Thymus (tissue), 11 donors: ENCODE results near the gene BHLHE23. TPM values are rescaled to one million over a fixed set of nuclear protein-coding genes. Genes with fewer than 3 reads are reported as not detected.

Experiments used
- DNase-seq, 9 donors: peaks; one replicate each; pipeline ENCODE4 v3.0.0-alpha.2; 2013; ENCODE audit warnings: low spot score in 9 of 9, low read depth in 6 of 9, missing footprints in 1 of 9
- H3K27ac ChIP-seq, 2 donors: one replicate each; pipeline ENCODE4 v1.5.1; 2013; ENCODE audit warnings: control low read depth in 1 of 2, low read depth in 1 of 2, low read length in 1 of 2, mild to moderate bottlenecking in 1 of 2, moderate library complexity in 1 of 2
- H3K27me3 ChIP-seq, 2 donors: one replicate each; pipeline ENCODE4 v1.5.1; 2013; ENCODE audit warnings: low read length in 1 of 2; ENCODE audit not compliant: control insufficient read depth in 2 of 2, insufficient read depth in 1 of 2
- H3K36me3 ChIP-seq, 2 donors: one replicate each; pipeline ENCODE4 v1.5.1; 2013; ENCODE audit warnings: low read length in 1 of 2, mild to moderate bottlenecking in 1 of 2, moderate library complexity in 1 of 2; ENCODE audit not compliant: control insufficient read depth in 2 of 2, insufficient read depth in 2 of 2
- H3K4me1 ChIP-seq, 2 donors: one replicate each; pipeline ENCODE4 v1.5.1; 2013; ENCODE audit warnings: low read length in 2 of 2; ENCODE audit not compliant: control insufficient read depth in 2 of 2, insufficient read depth in 2 of 2
- H3K4me3 ChIP-seq, 2 donors: one replicate each; pipeline ENCODE4 v1.5.1; 2013; ENCODE audit warnings: low read length in 2 of 2, control low read depth in 1 of 2, mild to moderate bottlenecking in 1 of 2
- H3K9me3 ChIP-seq, 2 donors: one replicate each; pipeline ENCODE4 v1.5.1; 2013; ENCODE audit warnings: low read length in 1 of 2, mild to moderate bottlenecking in 1 of 2; ENCODE audit not compliant: control insufficient read depth in 2 of 2, insufficient read depth in 1 of 2
- WGBS: extraction: QIAGEN DNeasy Blood & Tissue Kit; methylation state at CpG from one replicate; pipeline ENCODE4 v1.1.7; 2013; 5-methylcytosine and 5-hydroxymethylcytosine counted together
- polyA plus RNA-seq: library from polyadenylated mRNA; stranded (reverse); fragments of 200-250 nt; gene quantifications from one replicate; pipeline ENCODE4 v1.2.3, GENCODE V29; 2013
- total RNA-seq: library from RNA; stranded (reverse); fragments of 120-200 nt; gene quantifications from one replicate; pipeline ENCODE4 v1.2.4, GENCODE V29; 2013
- donor health status: healthy.

BHLHE23 gene
- total and polyA plus RNA-seq, 2 donors, result 0.37 to 0.42 TPM

- DNase-seq, result no peak
- 96% methylated on average over 36 of the region's 36 CpGs for WGBS
Measured at GRCh38 chr20:62957136-62958117, 49.3 kb downstream of the BHLHE23 start.

GRCh38 chr20:62956387-62957135, 50.2 kb downstream of the BHLHE23 start:
- Histone ChIP-seq H3K36me3 (no peaks in the 10 kb centered on the region), H3K9me3 (peaks cover 0 to 6% of the 10 kb centered on the region in 2 donors), H3K27ac (no peak overlapping the region), H3K27me3 (peaks cover 0 to 4% of the 10 kb centered on the region in 2 donors), H3K4me3 (no peak overlapping the region), H3K4me1 (peaks cover 44 to 68% of the 10 kb centered on the region in 2 donors)
- no peak for DNase-seq
- 96% methylated on average over 25 of the region's 25 CpGs for WGBS

More at GRCh38 chr20:62957136-62958117, 49.3 kb downstream of the BHLHE23 start:
- Histone ChIP-seq H3K4me1 (peaks cover 41 to 59% of the 10 kb centered on the region in 2 donors), H3K27me3 (peaks cover 0 to 4% of the 10 kb centered on the region in 2 donors), H3K4me3 (no peak overlapping the region), H3K9me3 (peaks cover 0 to 6% of the 10 kb centered on the region in 2 donors), H3K36me3 (no peaks in the 10 kb centered on the region), H3K27ac (no peak overlapping the region)

Other genes with a start within 250 kb of the BHLHE23 start
- 10.8 TPM for gene MRGBP, start 210.5 kb downstream of the BHLHE23 start, total RNA-seq
- 14.4 TPM for gene MRGBP, start 210.5 kb downstream of the BHLHE23 start, polyA plus RNA-seq
- gene OGFR, start 202.1 kb downstream of the BHLHE23 start, total RNA-seq, result 35.9 TPM
- gene OGFR, start 202.1 kb downstream of the BHLHE23 start, polyA plus RNA-seq, result 90.4 TPM
- 4.1 TPM for gene COL9A3, start 189.9 kb downstream of the BHLHE23 start, total RNA-seq
- 7.0 TPM for gene COL9A3, start 189.9 kb downstream of the BHLHE23 start, polyA plus RNA-seq
- 13.0 TPM for gene TCFL5, start 145.1 kb downstream of the BHLHE23 start, total RNA-seq
- 10.9 TPM for gene TCFL5, start 145.1 kb downstream of the BHLHE23 start, polyA plus RNA-seq
- 33.4 TPM for gene DIDO1, start 80.5 kb downstream of the BHLHE23 start, total RNA-seq
- gene DIDO1, start 80.5 kb downstream of the BHLHE23 start, polyA plus RNA-seq, result 33.2 TPM
- 25.7 TPM for gene GID8, start 68.8 kb downstream of the BHLHE23 start, total RNA-seq
- gene GID8, start 68.8 kb downstream of the BHLHE23 start, polyA plus RNA-seq, result 24.0 TPM
- 1.2 TPM for gene SLC17A9, start 54.3 kb downstream of the BHLHE23 start, total RNA-seq
- gene SLC17A9, start 54.3 kb downstream of the BHLHE23 start, polyA plus RNA-seq, result 10.0 TPM
- gene YTHDF1, start 209.2 kb upstream of the BHLHE23 start, total RNA-seq, result 18.6 TPM
- gene YTHDF1, start 209.2 kb upstream of the BHLHE23 start, polyA plus RNA-seq, result 38.2 TPM
- gene BIRC7, start 228.9 kb upstream of the BHLHE23 start, total RNA-seq, result 0.09 TPM
- gene BIRC7, start 228.9 kb upstream of the BHLHE23 start, polyA plus RNA-seq, result 0.87 TPM
- 8.5 TPM for gene NKAIN4, start 247.5 kb upstream of the BHLHE23 start, total RNA-seq
- 2.2 TPM for gene NKAIN4, start 247.5 kb upstream of the BHLHE23 start, polyA plus RNA-seq